ENCODE results near the gene SCNN1G. TPM values are rescaled to one million over a fixed set of nuclear protein-coding genes. Genes with fewer than 3 reads are reported as not detected.

SCNN1G gene
- total and polyA plus RNA-seq, 2 of the 13 experiments (the other 11 are each of a cell fraction or from before 2014, with no cell fraction given), result not detected

- TF ChIP-seq IKZF4 (CRISPR knock-in tag; IDR thresholded peaks at IDR 0.05; ENCODE audit: borderline replicate concordance, low read depth, not compliant biosample characterization) (no peak), ZFP36L1 (CRISPR knock-in tag; IDR thresholded peaks at IDR 0.05) (no peak), ATRX (CRISPR knock-in tag; IDR thresholded peaks at IDR 0.05; ENCODE audit: borderline replicate concordance) (no peak), ZNF770 (CRISPR knock-in tag; IDR thresholded peaks at IDR 0.05) (no peak), CSRNP2 (CRISPR knock-in tag; conservative IDR thresholded peaks at IDR 0.05; ENCODE audit: low read depth) (no peak), GABPB1 (CRISPR knock-in tag; IDR thresholded peaks at IDR 0.05) (peak; percentile 92), PRDM15 (CRISPR knock-in tag; IDR thresholded peaks at IDR 0.05) (no peak), ZNF232 (CRISPR knock-in tag; IDR thresholded peaks at IDR 0.05; ENCODE audit: borderline replicate concordance) (no peak), GATAD1 (CRISPR knock-in tag; IDR thresholded peaks at IDR 0.05) (peak; percentile 88), ZNF670 (CRISPR knock-in tag; IDR thresholded peaks at IDR 0.05; ENCODE audit: borderline replicate concordance) (no peak)
- TF ChIP-seq, protein P1, sequence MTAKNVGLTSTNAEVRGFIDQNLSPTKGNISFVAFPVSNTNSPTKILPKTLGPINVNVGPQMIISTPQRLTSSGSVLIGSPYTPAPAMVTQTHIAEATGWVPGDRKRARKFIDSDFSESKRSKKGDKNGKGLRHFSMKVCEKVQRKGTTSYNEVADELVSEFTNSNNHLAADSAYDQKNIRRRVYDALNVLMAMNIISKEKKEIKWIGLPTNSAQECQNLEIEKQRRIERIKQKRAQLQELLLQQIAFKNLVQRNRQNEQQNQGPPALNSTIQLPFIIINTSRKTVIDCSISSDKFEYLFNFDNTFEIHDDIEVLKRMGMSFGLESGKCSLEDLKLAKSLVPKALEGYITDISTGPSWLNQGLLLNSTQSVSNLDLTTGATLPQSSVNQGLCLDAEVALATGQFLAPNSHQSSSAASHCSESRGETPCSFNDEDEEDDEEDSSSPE (CRISPR knock-in tag; IDR thresholded peaks at IDR 0.05), result peak; percentile 91
- TF ChIP-seq, protein P2, sequence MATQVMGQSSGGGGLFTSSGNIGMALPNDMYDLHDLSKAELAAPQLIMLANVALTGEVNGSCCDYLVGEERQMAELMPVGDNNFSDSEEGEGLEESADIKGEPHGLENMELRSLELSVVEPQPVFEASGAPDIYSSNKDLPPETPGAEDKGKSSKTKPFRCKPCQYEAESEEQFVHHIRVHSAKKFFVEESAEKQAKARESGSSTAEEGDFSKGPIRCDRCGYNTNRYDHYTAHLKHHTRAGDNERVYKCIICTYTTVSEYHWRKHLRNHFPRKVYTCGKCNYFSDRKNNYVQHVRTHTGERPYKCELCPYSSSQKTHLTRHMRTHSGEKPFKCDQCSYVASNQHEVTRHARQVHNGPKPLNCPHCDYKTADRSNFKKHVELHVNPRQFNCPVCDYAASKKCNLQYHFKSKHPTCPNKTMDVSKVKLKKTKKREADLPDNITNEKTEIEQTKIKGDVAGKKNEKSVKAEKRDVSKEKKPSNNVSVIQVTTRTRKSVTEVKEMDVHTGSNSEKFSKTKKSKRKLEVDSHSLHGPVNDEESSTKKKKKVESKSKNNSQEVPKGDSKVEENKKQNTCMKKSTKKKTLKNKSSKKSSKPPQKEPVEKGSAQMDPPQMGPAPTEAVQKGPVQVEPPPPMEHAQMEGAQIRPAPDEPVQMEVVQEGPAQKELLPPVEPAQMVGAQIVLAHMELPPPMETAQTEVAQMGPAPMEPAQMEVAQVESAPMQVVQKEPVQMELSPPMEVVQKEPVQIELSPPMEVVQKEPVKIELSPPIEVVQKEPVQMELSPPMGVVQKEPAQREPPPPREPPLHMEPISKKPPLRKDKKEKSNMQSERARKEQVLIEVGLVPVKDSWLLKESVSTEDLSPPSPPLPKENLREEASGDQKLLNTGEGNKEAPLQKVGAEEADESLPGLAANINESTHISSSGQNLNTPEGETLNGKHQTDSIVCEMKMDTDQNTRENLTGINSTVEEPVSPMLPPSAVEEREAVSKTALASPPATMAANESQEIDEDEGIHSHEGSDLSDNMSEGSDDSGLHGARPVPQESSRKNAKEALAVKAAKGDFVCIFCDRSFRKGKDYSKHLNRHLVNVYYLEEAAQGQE (IDR thresholded peaks at IDR 0.05; ENCODE audit: borderline replicate concordance in 1 of 2, low read depth in 1 of 2, low read length in 2 of 2), result no peak
Observed at GRCh38 chr16:23149267-23149992, 33.1 kb upstream of the SCNN1G start, which contains the start of gene USP31 (continued).

Measured in HepG2 (cell line).